Activated CD8-positive, alpha-beta memory T cell treated with anti-CD3 and anti-CD28 coated beads for 4 hours (primary cell): Measurements from ENCODE around the gene C19orf81.

Source experiments
- DNase-seq, 2 donors: peaks; one replicate each; pipeline ENCODE4 v3.0.0-alpha.2; 2020; ENCODE audit warnings: low read depth in 2 of 2

Gene C19orf81

GRCh38 chr19:50658441-50659317 lies 9.4 kb downstream of the C19orf81 start:
- peak; percentile 32 to 42 for DNase-seq

- DNase-seq = no peak
These were observed 10.3 kb downstream of the C19orf81 start for GRCh38 chr19:50659318-50660087.

GRCh38 chr19:50660088-50660366 lies 10.8 kb downstream of the C19orf81 start:
- DNase-seq = no peak

- no peak for DNase-seq
These were observed 11.8 kb downstream of the C19orf81 start for GRCh38 chr19:50661023-50661422.

GRCh38 chr19:50661766-50662650 lies 12.8 kb downstream of the C19orf81 start:
- no peak for DNase-seq

- DNase-seq = no peak
These were observed 13.6 kb downstream of the C19orf81 start for GRCh38 chr19:50662651-50663481.

- DNase-seq = no peak
These were observed 14.2 kb downstream of the C19orf81 start for GRCh38 chr19:50663482-50663790.

- no peak for DNase-seq
These were observed 15.0 kb downstream of the C19orf81 start for GRCh38 chr19:50664204-50664603.

- no peak for DNase-seq
These were observed 17.3 kb downstream of the C19orf81 start for GRCh38 chr19:50666346-50667176.

- no peak for DNase-seq
These were observed 18.0 kb downstream of the C19orf81 start for GRCh38 chr19:50667177-50667758.

- DNase-seq = no peak
These were observed 18.6 kb downstream of the C19orf81 start for GRCh38 chr19:50667759-50668231.

GRCh38 chr19:50668416-50668815 lies 19.2 kb downstream of the C19orf81 start:
- no peak for DNase-seq

GRCh38 chr19:50668879-50669278 lies 19.6 kb downstream of the C19orf81 start:
- no peak for DNase-seq

- DNase-seq = no peak
These were observed 20.3 kb downstream of the C19orf81 start for GRCh38 chr19:50669302-50670101.

- DNase-seq = no peak
These were observed 20.8 kb downstream of the C19orf81 start for GRCh38 chr19:50670102-50670380.

GRCh38 chr19:50673118-50673517 lies 23.9 kb downstream of the C19orf81 start:
- DNase-seq = no peak

GRCh38 chr19:50676625-50677197 lies 27.5 kb downstream of the C19orf81 start:
- DNase-seq = no peak

- no peak for DNase-seq
These were observed 28.4 kb downstream of the C19orf81 start for GRCh38 chr19:50677636-50678035.

- DNase-seq = no peak
These were observed 29.1 kb downstream of the C19orf81 start for GRCh38 chr19:50678323-50678722.
